OCI-LY1 (cell line): ENCODE measurements around the gene COL6A2.

ENCODE experiments used
- CTCF ChIP-seq: fragments of 200-600 bp; sonication (generic), shearing (Covaris generic); IDR thresholded peaks from 2 replicates; pipeline ENCODE4 v1.5.1; 2017; ENCODE audit warnings: mild to moderate bottlenecking, antibody characterized with exemption, low read length, moderate library complexity, mixed read lengths
- EZH2 ChIP-seq: fragments of 200-600 bp; sonication (generic), shearing (Covaris generic); IDR thresholded peaks from 2 replicates; pipeline ENCODE4 v1.8.0; 2017; ENCODE audit warnings: borderline replicate concordance, mixed run types, mild to moderate bottlenecking, antibody characterized with exemption, low read length, moderate library complexity, mixed read lengths

- TF ChIP-seq CTCF, result no peak
- TF ChIP-seq EZH2, result no peak
Measured at GRCh38 chr21:46054031-46054430, 43.9 kb upstream of the COL6A2 start.
